Endothelial cell of umbilical vein (primary cell): ENCODE results near the gene TMEM140. TPM values are rescaled to one million over a fixed set of nuclear protein-coding genes. Genes with fewer than 3 reads are reported as not detected.

ENCODE experiments used
- BruUV-seq: library from RNA; stranded (reverse); fragments of 400-500 nt; replicated peaks from 2 replicates; lab custom pipeline; 2021; lab: Mats Ljungman, UMichigan
- CTCF ChIA-PET: fragments of 300-600, 350-600 bp; sonication (Branson Sonifier 250); formaldehyde crosslinking; loops from one replicate; lab custom pipeline; 2021; ENCODE audit warnings: antibody characterized with exemption, inconsistent platforms; lab: Charles Lee
- POLR2A ChIA-PET: fragments of 300-600, 350-600 bp; sonication (Branson Sonifier 250); formaldehyde crosslinking; loops from one replicate; lab custom pipeline; 2021; ENCODE audit warnings: antibody characterized with exemption, inconsistent platforms; lab: Charles Lee
- DNase-seq: peaks from one replicate; pipeline ENCODE4 v3.0.0-alpha.2; 2011; ENCODE audit warnings: low read depth, low spot score
- FAIRE-seq: peaks from 2 replicates; lab custom pipeline; 2011; peaks lifted over from hg19 to GRCh38; lab: Jason Lieb, UNC
- H2AFZ ChIP-seq: 2 replicates; pipeline ENCODE4 v1.6.0; 2012; ENCODE audit warnings: low read depth, low read length, control low read depth, inconsistent platforms
- H3K27ac ChIP-seq: 2 replicates; pipeline ENCODE4 v1.5.1; 2011; ENCODE audit warnings: low read depth, mild to moderate bottlenecking, control low read depth, low read length, moderate library complexity; ENCODE audit not compliant: insufficient read depth
- H3K27me3 ChIP-seq, 2 experiments: 2 replicates each; pipeline versions ENCODE4 v1.6.0 to v1.6.1; 2011; ENCODE audit warnings: low read length in 2 of 2, mixed read lengths in 1 of 2; ENCODE audit not compliant: control insufficient read depth in 2 of 2, insufficient read depth in 2 of 2
- H3K36me3 ChIP-seq, 2 experiments: 2 replicates in 1 of 2; 3 replicates in 1 of 2; pipeline ENCODE4 v1.5.1; 2011; ENCODE audit warnings: low read length in 2 of 2, mild to moderate bottlenecking in 1 of 2, moderate library complexity in 1 of 2; ENCODE audit not compliant: control insufficient read depth in 2 of 2, insufficient read depth in 2 of 2; ENCODE audit errors: extremely low read depth in 1 of 2
- H3K4me1 ChIP-seq: 3 replicates; pipeline ENCODE4 v1.5.1; 2011; ENCODE audit warnings: mild to moderate bottlenecking, low read length; ENCODE audit not compliant: control insufficient read depth, insufficient read depth; ENCODE audit errors: extremely low read depth
- H3K4me2 ChIP-seq: 2 replicates; pipeline ENCODE4 v1.6.1; 2011; ENCODE audit warnings: low read length, control low read depth, mixed read lengths; ENCODE audit not compliant: insufficient read depth
- H3K4me3 ChIP-seq, 3 experiments: fragments of 200-600 bp in 1 of 3; sonication (generic), shearing (Covaris generic) in 1 of 3; replicated peaks in 1 of 3; 2 replicates each; pipeline ENCODE4 v1.5.1; 2011 to 2016; ENCODE audit warnings: control low read depth in 3 of 3, low read length in 3 of 3, mild to moderate bottlenecking in 2 of 3, inconsistent platforms in 1 of 3, low read depth in 1 of 3, moderate library complexity in 1 of 3; ENCODE audit not compliant: insufficient read depth in 1 of 3
- H3K79me2 ChIP-seq: 2 replicates; pipeline ENCODE4 v1.6.0; 2012; ENCODE audit warnings: low read length, inconsistent platforms; ENCODE audit not compliant: control insufficient read depth, insufficient read depth
- H3K9ac ChIP-seq: replicated peaks from 2 replicates; pipeline ENCODE3; 2011; ENCODE audit warnings: low read length, control low read depth; ENCODE audit not compliant: insufficient read depth; ENCODE audit errors: extremely low read depth
- H3K9me1 ChIP-seq: replicated peaks from 3 replicates; pipeline ENCODE4 v1.6.0; 2011; ENCODE audit warnings: mild to moderate bottlenecking, low read length; ENCODE audit not compliant: control insufficient read depth, insufficient read depth; ENCODE audit errors: extremely low read depth
- H3K9me3 ChIP-seq: replicated peaks from 2 replicates; pipeline ENCODE4 v1.5.1; 2012; ENCODE audit warnings: low read length, inconsistent platforms; ENCODE audit not compliant: control insufficient read depth, insufficient read depth
- H4K20me1 ChIP-seq: replicated peaks from 2 replicates; pipeline ENCODE3; 2011; ENCODE audit warnings: mild to moderate bottlenecking, low read length; ENCODE audit not compliant: control insufficient read depth, insufficient read depth; ENCODE audit errors: extremely low read depth
- EZH2 ChIP-seq: IDR thresholded peaks from 2 replicates; pipeline ENCODE4 v1.6.1; 2012; ENCODE audit warnings: borderline replicate concordance, low read depth, mild to moderate bottlenecking, moderate library complexity, low read length, inconsistent platforms; ENCODE audit not compliant: severe bottlenecking
- FOS ChIP-seq: IDR thresholded peaks from 2 replicates; pipeline ENCODE4 v1.6.1; 2011; ENCODE audit warnings: mild to moderate bottlenecking, low read length, moderate library complexity, borderline replicate concordance; ENCODE audit not compliant: insufficient read depth
- GATA2 ChIP-seq: IDR thresholded peaks from 2 replicates; pipeline ENCODE4 v1.7.0; 2011; ENCODE audit warnings: low read depth, mild to moderate bottlenecking, moderate library complexity, mixed read lengths, low read length; ENCODE audit not compliant: insufficient read length, insufficient read depth
- JUN ChIP-seq: IDR thresholded peaks from 2 replicates; pipeline ENCODE4 v1.6.1; 2011; ENCODE audit warnings: borderline replicate concordance, low read depth; ENCODE audit not compliant: insufficient read length, insufficient read depth
- MAX ChIP-seq: IDR thresholded peaks from 2 replicates; pipeline ENCODE4 v1.6.1; 2011; ENCODE audit not compliant: insufficient read depth, insufficient read length
- MYC ChIP-seq: IDR thresholded peaks from one replicate; pipeline ENCODE4 v1.6.1; 2011; ENCODE audit warnings: mild to moderate bottlenecking, low read depth, low read length
- POLR2A ChIP-seq: IDR thresholded peaks from 2 replicates; pipeline ENCODE4 v1.6.1; 2012; ENCODE audit warnings: low read depth, mild to moderate bottlenecking, control low read depth, low read length
- POLR2AphosphoS5 ChIP-seq: IDR thresholded peaks from 2 replicates; pipeline ENCODE4 v1.6.1; 2012; ENCODE audit warnings: low read depth, mild to moderate bottlenecking, control low read depth, low read length, moderate library complexity; ENCODE audit not compliant: insufficient read depth
- dilution Hi-C: fragments of 300-500 bp; cut with MboI; formaldehyde crosslinking; loops from one replicate; pipeline ENCODE4 v1.15.0; 2019; ENCODE audit warnings: low sequenced_read_pairs; ENCODE audit not compliant: extremely low pct_ligation_motif_present
- intact Hi-C: fragments of 100-400 bp; cut with micrococcal nuclease; formaldehyde crosslinking; loops from one replicate; pipeline ENCODE4 v1.10.0; 2022
- polyA plus RNA-seq, 4 experiments: library from polyadenylated mRNA; depleted of rRNA in 3 of 4; stranded (reverse) in 3 of 4; unstranded in 1 of 4; fragments of >200 nt; gene quantifications; 2 replicates each; pipeline versions ENCODE4 v1.2.1 to v1.2.3, GENCODE V29; 2011 to 2012; ENCODE audit warnings: missing spikeins in 1 of 4
- total RNA-seq: library from RNA; stranded (reverse); gene quantifications from 2 replicates; pipeline ENCODE4 v1.2.3, GENCODE V29; 2021
- TF ChIP-seq, protein P1 (sequence below), 2 donors: IDR thresholded peaks; 1 replicate in 1 of 2; 2 replicates in 1 of 2; pipeline ENCODE4 v1.5.1; 2011; ENCODE audit warnings: low read length in 2 of 2, mild to moderate bottlenecking in 2 of 2, moderate library complexity in 2 of 2, control low read depth in 1 of 2, inconsistent platforms in 1 of 2, low read depth in 1 of 2; ENCODE audit not compliant: insufficient read depth in 1 of 2; ENCODE audit errors: extremely low read depth in 1 of 2

TMEM140 gene
- total and polyA plus RNA-seq, 2 donors (not counting 3 experiments of a cell fraction or from before 2014, with no cell fraction given) = 17.9 to 26.5 TPM

DNA sequence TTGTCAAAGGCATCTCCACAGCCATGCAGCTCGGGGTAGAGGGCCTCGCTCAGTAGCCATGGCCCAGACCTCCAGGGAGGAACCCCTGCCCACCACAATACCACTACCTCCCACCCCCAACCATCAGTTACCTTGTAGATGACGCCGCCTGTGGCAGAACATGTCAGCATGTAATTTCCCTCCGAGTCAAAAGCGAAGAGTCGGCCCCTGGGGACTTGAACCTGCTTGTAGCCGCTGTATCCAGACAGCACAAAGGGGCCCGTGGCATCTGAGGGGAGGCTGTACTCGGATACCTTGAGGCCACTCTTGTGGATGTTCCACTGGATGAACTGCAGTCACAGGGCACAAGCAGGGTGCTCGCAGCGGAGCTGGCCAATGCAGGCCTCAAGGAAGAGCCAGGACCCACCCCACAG is 39.0 kb downstream of the TMEM140 start:
- ChIA-PET CTCF (no interaction called here), POLR2A (no interaction called here)
- Histone ChIP-seq H3K9me1 (no peaks in the 10 kb centered on the region), H3K79me2 (no peaks in the 10 kb centered on the region), H4K20me1 (no peaks in the 10 kb centered on the region), H2AFZ (no peak overlapping the region), H3K4me1 (no peaks in the 10 kb centered on the region), H3K9me3 (peaks cover 2% of the 10 kb centered on the region), H3K9ac (no peak overlapping the region), H3K36me3 (peaks cover 0 to 13% of the 10 kb centered on the region in 2 experiments), H3K4me2 (no peak overlapping the region), H3K27ac (no peak overlapping the region), H3K4me3 (no peak overlapping the region), H3K27me3 (no peaks in the 10 kb centered on the region)
- no peak for FAIRE-seq
- intact Hi-C loops (no loop called here), dilution Hi-C loops (no loop called here)
- TF ChIP-seq GATA2 (no peak), MAX (no peak), FOS (no peak), JUN (no peak), POLR2AphosphoS5 (no peak), EZH2 (no peak), MYC (no peak), POLR2A (no peak)
- TF ChIP-seq, protein P1, sequence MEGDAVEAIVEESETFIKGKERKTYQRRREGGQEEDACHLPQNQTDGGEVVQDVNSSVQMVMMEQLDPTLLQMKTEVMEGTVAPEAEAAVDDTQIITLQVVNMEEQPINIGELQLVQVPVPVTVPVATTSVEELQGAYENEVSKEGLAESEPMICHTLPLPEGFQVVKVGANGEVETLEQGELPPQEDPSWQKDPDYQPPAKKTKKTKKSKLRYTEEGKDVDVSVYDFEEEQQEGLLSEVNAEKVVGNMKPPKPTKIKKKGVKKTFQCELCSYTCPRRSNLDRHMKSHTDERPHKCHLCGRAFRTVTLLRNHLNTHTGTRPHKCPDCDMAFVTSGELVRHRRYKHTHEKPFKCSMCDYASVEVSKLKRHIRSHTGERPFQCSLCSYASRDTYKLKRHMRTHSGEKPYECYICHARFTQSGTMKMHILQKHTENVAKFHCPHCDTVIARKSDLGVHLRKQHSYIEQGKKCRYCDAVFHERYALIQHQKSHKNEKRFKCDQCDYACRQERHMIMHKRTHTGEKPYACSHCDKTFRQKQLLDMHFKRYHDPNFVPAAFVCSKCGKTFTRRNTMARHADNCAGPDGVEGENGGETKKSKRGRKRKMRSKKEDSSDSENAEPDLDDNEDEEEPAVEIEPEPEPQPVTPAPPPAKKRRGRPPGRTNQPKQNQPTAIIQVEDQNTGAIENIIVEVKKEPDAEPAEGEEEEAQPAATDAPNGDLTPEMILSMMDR (IDR thresholded peaks at IDR 0.05; ENCODE audit: extremely low read depth in 1 of 2, insufficient read depth in 1 of 2, low read depth in 1 of 2, low read length in 2 of 2) = no peak
- DNase-seq = no peak
- BruUV-seq = no TSS peak
